NCI-H2107 treated with DMSO at 0.1 percent for 48 hours (cell line): ENCODE results near the gene OGA.

ENCODE experiments used
- DNase-seq: peaks from one replicate; lab custom pipeline; 2025; ENCODE audit not compliant: unreplicated experiment; lab: John Stamatoyannopoulos, UW

The OGA gene

DNA sequence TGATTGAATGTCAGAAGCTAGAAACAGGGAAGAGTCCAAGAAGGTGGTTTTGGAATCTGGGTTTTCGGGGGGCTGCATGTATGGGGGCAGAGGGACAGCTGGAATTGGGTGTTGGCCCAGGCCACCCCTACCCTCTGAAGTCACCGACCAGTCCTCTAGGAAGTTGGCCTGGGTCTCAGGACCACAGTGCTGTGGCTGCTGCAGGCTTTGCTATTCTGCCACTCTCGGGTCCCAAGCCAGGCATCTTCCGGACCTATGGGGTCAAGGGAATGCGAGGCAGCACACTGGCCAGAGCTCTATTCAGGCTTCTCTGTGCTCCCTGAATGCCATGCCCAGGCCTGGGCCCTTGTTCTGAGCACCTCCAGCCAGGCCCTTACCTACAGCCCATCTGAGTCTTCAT is 55.5 kb downstream of the OGA start:
- DNase-seq: no peak

DNA sequence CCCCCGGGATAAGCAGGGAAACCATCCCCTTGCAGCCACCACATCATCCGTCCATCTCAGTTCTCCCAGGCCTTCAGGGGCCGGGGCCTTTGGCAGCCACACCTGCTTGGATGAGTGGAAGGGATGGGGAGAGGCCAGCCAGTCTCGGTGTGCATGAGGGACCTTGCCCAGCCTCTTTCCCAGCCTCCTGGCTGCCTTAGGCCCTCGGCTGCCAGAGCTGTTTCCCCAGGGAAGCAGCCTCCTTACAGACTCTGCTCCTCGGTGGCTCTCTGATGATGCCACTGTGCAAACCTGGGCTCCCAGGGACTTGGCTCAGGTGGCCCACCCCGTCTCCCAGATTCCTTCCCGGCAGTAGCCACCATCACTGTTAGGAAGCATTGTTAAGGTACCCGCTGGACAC is 57.0 kb downstream of the OGA start:
- DNase-seq: no peak

GRCh38 chr10:101760510-101760909 is 57.7 kb downstream of the OGA start:
- DNase-seq: no peak

GRCh38 chr10:101759309-101760247 is 58.7 kb downstream of the OGA start:
- peak; percentile 1 for DNase-seq

DNA sequence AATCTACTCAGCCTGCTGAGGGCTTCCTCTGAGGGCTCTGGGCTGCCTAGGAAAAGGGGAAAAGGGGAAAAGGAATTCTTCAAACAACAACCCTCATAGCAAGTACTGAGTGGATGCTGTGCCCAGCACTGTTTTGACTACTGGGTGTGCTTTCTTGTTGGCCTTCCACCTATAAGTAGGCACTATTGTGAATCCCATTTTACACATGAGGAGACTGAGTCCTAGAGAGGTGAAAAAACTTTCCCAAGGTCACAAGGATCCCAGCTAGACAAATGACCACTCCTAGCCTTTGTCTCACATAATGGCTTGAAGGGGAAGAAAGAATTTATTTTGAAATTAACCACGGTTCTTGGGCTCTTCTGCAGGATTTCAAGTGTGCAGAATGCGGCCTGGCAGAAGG is 59.4 kb downstream of the OGA start:
- DNase-seq: no peak

- DNase-seq: no peak
These were observed 66.0 kb downstream of the OGA start for GRCh38 chr10:101752241-101752640.

DNA sequence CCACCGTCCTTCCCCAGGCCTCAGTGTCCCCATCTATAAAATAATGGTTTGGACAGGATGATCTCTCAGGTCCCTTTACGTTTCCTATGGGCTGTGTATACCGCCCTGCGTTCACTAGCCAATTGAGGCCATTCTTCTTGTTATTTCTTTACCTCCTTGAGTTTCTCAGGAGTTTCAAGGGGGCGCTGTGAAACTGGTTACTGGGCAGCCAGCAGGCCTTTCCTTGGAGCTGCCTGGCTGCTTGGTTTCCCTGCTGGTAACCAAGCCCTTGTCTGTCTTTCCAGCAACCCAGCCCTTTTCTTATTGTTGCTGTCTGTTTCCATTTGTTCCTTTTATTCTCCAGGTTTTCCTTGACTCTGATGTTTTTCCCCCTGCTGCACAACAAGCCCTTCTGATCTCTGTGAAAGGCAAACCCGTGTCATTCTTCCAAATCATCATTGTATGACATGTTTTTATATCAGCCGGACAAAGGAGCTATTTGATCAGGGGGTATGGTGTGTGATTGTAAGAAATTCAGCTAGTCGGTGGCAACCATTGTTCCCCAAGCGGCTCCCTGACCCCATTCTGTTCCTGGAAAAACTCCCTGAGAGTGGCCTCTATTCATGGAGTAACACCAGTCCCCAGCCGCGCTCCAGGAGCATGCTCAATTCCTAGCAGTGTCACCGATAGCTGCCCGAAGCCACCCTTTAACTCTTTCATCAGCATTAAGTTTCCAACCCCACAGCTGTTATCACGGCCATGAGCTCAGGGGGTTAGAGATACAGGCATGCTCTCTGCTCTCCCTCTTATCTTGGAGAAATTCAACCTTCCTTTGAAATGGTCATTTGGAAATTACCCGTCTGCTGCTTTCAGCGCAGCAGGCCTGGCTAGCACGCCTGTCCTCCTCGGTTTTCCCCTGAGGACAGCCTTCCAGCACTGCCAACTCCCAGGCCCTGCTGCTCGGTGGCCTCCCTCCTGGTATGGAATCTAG is 68.9 kb downstream of the OGA start:
- no peak for DNase-seq

DNA sequence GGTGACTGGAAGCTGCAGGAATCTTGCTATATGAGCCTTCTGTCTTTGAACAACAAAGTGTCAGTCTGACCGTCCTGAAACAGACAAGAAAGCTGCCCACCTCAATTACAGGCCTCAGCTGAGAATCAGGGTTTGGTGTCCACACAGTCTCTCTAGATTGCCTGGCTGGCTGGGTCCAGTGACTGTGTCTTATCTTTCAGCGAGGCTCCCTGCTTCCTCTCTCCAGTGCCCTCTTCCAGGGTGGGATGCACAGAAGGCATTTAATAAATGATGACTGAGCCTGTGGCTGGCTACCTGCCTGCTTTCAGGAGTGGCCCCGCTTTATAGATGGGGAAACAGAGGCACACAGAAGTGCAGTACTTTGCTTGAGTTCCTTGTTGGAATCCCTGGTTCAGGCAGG is 69.7 kb downstream of the OGA start:
- no peak for DNase-seq

DNA sequence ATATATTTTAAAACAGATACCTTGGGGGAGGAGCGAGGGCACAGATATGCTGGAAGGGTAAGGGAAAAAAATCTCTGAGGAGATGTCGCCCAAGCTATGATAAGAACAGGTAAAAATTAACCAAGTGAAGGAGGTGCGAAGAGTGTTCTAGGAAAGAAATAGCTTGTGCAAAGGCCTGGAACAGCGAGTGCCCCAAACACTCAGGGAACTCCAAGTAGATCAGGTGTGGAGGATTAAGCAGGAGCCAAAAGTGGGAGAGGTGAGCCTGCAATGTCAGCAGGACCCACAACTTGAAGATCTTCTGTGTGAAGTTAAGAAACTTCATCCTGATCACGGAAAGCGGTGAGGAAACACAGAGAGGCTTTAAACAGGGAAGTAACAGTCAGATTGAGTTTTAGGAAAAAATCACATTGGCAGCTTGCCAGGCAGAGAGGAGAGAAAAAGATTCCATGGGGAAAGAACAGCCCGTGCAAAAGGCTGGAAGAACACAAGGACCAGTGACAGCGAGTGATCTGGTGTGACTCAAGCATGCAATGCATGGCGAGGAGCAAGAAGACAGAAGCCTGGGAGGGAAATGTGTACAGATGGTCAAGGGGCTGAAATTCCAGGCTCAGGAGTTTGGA is 73.1 kb downstream of the OGA start:
- DNase-seq: no peak

GRCh38 chr10:101744267-101744666 is 74.0 kb downstream of the OGA start:
- no peak for DNase-seq

DNA sequence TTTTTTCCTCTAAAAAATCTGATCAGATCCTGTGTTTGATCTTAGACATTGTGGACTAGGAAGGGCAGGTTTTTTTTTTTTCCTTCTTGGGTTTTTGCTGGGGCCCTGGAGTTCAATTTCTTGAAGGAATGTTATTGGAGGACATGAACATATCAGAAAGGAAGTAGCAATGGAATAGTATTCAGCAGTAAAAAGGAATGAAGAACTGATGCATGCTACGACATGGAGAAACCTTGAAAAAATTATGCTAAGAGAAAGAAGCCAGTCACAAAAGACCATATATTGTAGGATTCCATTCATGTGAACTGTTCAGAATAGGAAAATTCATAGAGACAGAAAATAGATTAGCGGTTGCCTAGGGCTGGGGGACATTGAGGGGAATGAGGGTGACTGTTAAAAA is 76.3 kb downstream of the OGA start:
- no peak for DNase-seq

DNA sequence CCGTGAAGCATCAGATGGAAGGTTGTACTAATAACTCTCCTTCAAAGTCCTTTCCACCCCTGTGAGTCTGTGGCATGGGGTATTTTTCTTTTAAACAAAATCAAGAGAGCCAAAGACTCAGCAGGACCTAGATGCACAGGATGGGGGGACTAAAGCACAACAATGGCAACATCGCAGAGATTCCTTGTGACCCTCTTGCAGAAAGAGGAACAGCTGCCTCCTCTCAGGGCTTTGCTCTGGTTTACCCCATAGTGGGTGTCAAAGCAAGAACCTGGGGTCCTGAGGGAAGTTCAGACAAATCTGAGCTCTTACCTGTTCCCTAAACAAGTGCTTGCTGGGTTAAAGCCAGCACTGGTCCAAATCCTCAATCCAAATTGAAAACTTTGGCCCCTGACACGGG is 81.6 kb downstream of the OGA start:
- no peak for DNase-seq
